Sciatic nerve (tissue), 2 donors: ENCODE results near the gene TCF7L1. TPM values are rescaled to one million over a fixed set of nuclear protein-coding genes. Genes with fewer than 3 reads are reported as not detected.
A peak's percentile ranks its signal among the peaks of the same experiment; 100 is the strongest.

ENCODE experiments used
- ATAC-seq: fragments of 200-7000 bp; cut with Tn5 transposase; one replicate; pipeline ENCODE4 v1.9.1; 2020; ENCODE audit warnings: mild to moderate bottlenecking, moderate library complexity
- DNase-seq: peaks from one replicate; pipeline ENCODE4 v3.0.0-alpha.2; 2020; ENCODE audit warnings: low spot score
- intact Hi-C: fragments of 100-400 bp; cut with DNase I; formaldehyde crosslinking; loops from one replicate; pipeline ENCODE4 v1.14.2; 2022
- total RNA-seq: library from RNA; stranded (reverse); fragmentation: NEBNext Ultra II Directional; extraction: Animal tissue kit (Norgen Biotek cat#: 25700); gene quantifications from one replicate; pipeline ENCODE4 v1.2.1, GENCODE V29; 2021
- donor health status: DM: no; HTN: no; CAD: no.
- donor health status: DM: no; HTN: no; CAD: no.

The TCF7L1 gene
- total RNA-seq, 1 donor from 2014 or later: 26.9 TPM

- ATAC-seq (no peak), DNase-seq (no peak)
- intact Hi-C loops: no loop called here
Measured at GRCh38 chr2:85239102-85239501, 105.9 kb downstream of the TCF7L1 start.

DNA sequence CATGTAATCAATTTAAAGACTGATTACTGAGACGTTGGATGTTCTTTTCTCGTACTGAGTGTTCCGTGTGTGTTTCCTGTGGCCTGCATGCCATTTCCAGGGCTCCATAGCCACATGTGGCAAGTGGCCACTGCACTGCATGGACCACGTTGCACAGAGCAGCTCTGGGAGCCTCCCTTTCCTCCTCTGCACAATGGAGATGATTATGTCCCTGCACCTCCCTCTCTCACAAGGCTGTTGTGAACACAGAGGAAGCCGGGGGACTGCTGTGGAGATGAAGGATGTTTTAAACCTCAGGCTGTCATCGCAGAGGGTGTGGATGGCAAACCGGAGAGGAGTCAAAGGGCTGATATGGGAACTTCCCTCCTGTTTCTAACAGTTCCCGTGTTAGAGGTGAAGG is 106.9 kb downstream of the TCF7L1 start:
- ATAC-seq (peak; percentile 53), DNase-seq (no peak)
- intact Hi-C loops: no loop called here

GRCh38 chr2:85242321-85242720 is 109.1 kb downstream of the TCF7L1 start:
- intact Hi-C loops: no loop called here
- ATAC-seq (no peak), DNase-seq (no peak)

DNA sequence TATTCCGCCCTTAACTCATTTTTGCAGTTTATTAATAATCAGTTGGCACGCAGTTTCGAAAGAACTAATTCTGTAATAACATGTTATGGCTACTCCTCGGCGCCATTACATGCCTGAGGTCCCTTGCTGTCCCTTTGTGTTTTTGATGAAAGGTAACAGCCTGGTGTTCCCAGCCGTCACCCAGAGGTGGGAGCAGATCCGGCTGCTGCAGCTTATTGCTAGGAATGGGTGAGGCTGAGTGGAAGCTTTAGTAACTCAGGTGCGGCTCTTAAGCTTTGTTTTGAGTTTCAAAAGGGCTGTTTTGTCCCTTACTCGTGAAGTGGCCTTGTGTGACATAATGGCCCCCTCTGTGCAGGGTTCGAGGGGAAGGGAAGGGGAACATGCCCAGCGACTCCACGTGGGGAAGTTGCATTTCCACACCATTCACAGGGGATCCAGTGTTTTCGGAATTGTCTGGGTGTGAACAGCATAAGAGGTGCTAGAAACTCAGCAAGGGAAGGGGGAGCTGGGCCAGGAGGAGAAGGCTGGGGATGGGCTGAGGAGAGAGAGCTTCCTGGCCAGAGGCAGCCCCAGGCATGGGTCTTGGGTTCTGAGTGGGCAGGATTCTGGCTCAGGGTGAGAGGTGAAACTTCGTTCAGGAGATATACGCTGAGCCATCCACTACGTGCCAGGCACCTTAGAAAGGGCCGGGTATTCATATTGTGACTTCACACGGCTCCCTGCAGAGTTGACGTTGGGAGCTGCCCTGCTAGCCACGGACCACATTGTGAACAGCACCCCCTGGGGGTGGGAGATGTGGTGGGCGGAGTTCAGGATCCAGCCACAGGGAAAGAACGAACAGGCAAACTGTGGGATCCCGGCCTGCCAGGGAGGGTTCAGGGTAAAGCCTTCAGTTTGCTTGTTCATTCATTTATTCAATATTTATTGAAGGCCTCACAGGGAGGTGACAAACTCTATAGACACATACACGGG is 110.2 kb downstream of the TCF7L1 start:
- no peak for DNase-seq
- intact Hi-C loops: no loop called here
- peak; percentile 42 for ATAC-seq

GRCh38 chr2:85244828-85245227 is 111.6 kb downstream of the TCF7L1 start:
- DNase-seq (no peak), ATAC-seq (no peak)
- intact Hi-C loops: no loop called here

- DNase-seq (no peak), ATAC-seq (no peak)
- intact Hi-C loops: no loop called here
Measured at GRCh38 chr2:85245891-85246290, 112.7 kb downstream of the TCF7L1 start.

DNA sequence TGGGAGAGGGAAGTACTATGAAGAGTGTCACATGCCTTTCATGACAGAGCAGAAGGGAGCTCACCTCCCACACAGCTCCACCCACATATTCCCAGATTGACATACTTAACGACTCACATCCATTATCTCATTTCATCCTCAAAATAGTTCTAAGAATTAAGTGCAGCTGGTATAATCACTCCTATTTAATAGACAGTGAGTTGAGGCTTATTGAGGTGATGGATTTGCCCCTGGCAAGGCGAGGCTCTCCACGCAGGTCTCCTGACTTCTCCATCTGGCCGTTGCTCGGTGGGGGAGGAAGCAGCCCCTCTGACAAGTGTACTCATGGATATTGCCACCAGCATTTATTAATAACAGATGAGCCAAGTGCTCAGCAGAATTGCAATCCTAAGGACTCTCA is 113.2 kb downstream of the TCF7L1 start:
- DNase-seq (no peak), ATAC-seq (no peak)
- intact Hi-C loops: no loop called here

- DNase-seq (no peak), ATAC-seq (no peak)
- intact Hi-C loops: no loop called here
Measured at GRCh38 chr2:85247610-85248009, 114.4 kb downstream of the TCF7L1 start.

- intact Hi-C loops: no loop called here
- DNase-seq (no peak), ATAC-seq (peak; percentile 64)
Measured at GRCh38 chr2:85248773-85249509, 115.7 kb downstream of the TCF7L1 start.

DNA sequence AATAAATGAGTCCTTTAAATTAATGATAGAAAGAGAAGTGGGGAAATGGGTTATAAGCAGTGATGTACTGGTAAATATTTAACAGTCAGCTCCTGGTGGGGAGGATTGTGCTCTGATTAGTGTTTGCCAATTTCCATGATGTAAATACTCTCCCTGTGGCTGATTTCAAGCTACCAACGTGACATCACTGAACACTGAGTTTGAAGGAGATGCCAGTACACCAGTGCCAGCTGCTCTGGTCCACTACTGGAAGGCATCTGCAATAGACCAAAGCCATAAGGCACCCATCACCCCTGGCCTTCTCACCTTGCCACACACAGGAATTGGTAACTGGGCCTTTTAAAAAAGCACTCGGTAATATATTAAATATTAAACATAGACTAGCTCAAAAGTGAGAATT is 116.9 kb downstream of the TCF7L1 start:
- no peak for ATAC-seq
- intact Hi-C loops: no loop called here
- no peak for DNase-seq

- DNase-seq (no peak), ATAC-seq (no peak)
- intact Hi-C loops: no loop called here
Measured at GRCh38 chr2:85251070-85251616, 118.0 kb downstream of the TCF7L1 start.

DNA sequence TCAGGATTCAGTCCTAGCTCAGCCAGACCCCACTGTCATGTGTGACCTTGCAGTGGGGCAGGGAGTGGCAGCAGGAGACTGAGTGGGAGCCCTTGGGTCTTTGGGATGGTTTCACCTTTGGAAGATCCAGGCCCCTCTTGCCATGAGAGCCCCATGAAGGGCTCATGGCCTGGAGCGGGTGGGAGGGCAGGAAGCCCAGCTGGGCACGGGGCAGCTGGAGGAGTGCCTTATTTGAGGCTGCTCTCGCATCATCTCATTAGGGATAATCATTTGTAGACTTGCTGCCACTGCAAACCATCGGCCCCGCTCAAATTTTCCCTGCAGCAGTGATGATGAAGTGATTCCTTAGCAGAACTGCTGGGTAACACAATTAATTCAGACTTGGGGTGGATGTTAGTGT is 120.7 kb downstream of the TCF7L1 start:
- no peak for ATAC-seq
- intact Hi-C loops: no loop called here
- DNase-seq: no peak

GRCh38 chr2:85254540-85255300 is 121.5 kb downstream of the TCF7L1 start:
- no peak for ATAC-seq
- intact Hi-C loops: no loop called here

DNA sequence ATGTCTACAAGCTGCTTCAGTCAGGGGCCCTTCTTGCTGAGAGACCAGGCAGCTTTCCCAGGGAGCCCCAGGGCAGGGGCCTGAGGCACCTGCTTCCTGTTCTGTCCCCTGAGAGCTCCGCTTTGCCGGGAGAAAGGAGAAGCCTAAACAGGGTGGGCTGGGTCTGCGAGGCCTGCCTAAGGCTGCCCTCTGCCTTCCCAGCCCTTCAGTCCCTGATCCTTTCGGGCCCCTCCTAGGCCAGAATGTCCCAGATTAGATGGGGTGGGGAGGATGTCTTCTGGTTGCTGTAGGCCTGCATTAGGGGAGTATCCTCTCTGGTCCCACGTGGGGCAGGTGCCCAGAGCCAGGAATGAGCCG is 122.2 kb downstream of the TCF7L1 start:
- ATAC-seq (no peak), DNase-seq (no peak)
- intact Hi-C loops: no loop called here

More at GRCh38 chr2:85254540-85255300, 121.5 kb downstream of the TCF7L1 start:
- DNase-seq: no peak

DNA sequence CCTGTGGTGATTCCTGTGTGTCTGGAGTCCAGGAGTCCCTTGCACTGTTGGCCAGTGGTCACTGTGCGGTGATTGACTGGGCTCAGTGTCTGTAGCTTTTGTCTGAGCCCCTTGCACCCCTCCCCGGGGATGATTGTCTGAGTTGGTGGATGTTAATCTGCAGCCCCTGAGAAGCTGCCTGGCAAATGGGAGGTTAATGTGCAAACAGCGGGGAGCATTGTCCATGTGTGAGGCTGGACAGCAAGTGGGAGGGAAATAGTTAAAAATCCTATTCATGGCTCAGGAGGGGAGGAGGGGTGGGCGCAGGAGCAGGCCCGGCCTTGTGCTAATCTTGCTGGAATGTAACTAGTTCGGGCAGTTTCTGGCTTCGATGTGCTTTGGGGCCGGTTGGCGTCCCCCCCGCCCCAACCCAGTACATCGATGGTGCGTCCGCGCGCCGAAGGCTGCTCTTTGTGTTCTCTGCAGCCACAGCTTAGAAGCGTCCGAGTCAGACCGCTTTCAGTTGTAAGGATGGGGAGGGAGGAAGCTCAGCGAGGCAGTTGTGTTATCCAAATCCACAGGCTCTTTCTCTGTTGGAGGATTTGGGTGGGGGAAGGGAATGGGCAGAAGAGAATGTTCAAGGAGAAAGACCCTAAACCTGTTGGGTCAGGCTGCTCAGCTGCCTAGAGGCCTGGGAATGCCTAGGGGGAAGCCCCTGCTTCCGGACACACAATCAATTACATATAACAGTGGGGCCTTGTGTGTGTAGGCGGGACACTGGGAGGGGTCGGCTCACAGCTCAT is 122.8 kb downstream of the TCF7L1 start:
- intact Hi-C loops: no loop called here
- DNase-seq (no peak), ATAC-seq (peak; percentile 41)

DNA sequence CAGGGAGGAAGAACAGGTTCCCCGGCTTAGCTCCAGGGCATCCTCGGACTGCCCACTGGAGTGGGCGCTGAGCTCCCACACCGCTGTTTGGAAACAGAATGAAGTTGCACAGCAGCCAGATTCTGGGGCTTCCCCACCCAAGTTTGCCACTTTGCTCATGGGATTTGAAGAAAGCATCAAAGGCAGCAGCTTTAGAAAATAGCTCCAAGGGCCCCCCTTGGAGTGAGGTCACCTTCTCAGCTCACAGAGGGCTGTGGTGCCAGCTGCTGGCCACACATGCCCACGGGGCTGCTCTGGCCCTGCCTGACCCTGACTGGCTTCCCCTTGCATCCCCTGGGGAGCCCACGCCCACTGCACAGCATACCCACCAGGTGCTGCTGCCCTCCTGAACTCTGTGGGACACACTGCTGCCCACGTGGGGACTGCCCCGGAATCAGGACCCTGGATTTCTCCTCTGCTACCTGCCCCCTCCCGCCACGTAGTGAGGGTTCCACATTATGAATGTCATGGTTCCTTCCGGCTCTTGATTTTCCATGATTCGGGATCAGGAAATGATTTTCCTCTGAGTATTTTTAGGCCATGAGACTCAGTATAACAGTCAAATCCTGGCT is 124.3 kb downstream of the TCF7L1 start:
- intact Hi-C loops: no loop called here
- ATAC-seq (no peak), DNase-seq (no peak)

DNA sequence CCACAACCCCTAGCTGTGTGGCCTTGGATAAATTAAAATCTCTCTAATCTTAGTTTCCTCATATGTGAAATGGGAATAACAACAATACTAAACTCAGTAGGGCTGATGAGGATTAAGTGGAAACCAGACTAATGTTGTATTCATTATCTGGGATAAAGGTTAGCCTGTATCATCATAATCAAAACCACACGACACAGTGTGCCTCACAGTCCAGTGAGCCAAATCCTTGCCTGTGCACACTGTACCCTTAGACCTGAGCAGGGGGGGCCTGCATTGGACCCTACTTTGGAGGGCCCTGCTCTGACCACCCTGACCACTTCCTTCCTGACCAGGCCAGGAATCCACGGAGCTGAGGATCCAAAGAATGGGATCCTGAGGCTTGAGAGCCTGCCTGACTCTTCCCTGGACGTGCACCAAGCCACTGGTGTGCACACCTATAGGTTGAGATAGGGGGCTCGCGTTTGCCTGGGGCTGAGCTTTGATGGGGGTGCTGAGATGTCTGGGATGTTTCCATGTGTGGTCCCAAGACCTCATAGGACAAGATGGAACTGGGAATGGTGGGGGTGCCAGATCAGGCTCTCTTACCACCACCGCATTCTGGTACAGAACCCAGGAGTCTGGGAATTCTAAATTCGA is 124.9 kb downstream of the TCF7L1 start:
- ATAC-seq (peak; percentile 20), DNase-seq (no peak)
- intact Hi-C loops: no loop called here
